Sigmoid colon (tissue), 4 donors: ENCODE results near the gene AHI1.

ENCODE experiments used
- POLR2A ChIP-seq, 2 donors: fragments of 450-650 bp; IDR thresholded peaks; one replicate each; pipeline ENCODE4 v1.6.1; 2016; ENCODE audit warnings: antibody characterized with exemption in 2 of 2, mild to moderate bottlenecking in 2 of 2, moderate library complexity in 2 of 2
- POLR2AphosphoS5 ChIP-seq, 4 donors: sonication (generic); formaldehyde crosslinking; IDR thresholded peaks; one replicate each; pipeline ENCODE4 v1.6.1; 2017; ENCODE audit warnings: antibody characterized with exemption in 4 of 4

DNA sequence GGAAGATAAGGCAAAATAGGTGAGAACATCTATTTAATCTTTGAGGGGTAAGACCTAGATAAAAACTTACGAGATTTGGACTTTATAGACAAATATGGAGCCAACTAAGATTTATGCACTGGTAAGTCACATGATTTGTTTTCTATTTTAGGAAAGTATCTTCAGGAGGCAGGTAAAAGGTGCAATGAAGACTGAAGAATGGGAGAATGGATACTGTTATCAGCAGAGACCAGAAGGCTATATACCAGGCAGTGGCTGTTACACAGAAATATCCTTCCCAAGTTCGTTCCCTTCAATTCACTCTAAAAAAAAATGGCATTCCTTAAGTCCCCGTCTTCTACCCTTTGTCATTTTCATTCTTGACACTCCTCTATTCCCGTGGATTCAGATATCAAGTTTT lies 192.7 kb downstream of the AHI1 start:
- TF ChIP-seq POLR2A (IDR thresholded peaks at IDR 0.05), result no peak
- TF ChIP-seq POLR2AphosphoS5 (IDR thresholded peaks at IDR 0.05), result no peak
